Body of pancreas (tissue), 4 donors: ENCODE data around the gene C2CD4C. TPM values are rescaled to one million over a fixed set of nuclear protein-coding genes. Genes with fewer than 3 reads are reported as not detected.
"Not testable (repeated sequence)": the region's sequence is repeated elsewhere in the genome, so short reads cannot be mapped to it uniquely, and the experiment has no call there.

Experiments
- ATAC-seq: fragments of 150-250 bp; one replicate; pipeline ENCODE4 v1.9.1; 2016
- DNase-seq, 4 donors: peaks; one replicate each; pipeline ENCODE4 v3.0.0-alpha.2; 2019
- H3K27ac ChIP-seq, 4 donors: fragments of 200-600 bp; sonication (generic); 1 replicate in 3 of 4; 2 replicates in 1 of 4; pipeline versions ENCODE4 v1.5.1 to v1.6.1; 2016 to 2019; ENCODE audit warnings: mild to moderate bottlenecking in 1 of 4, mixed read lengths in 1 of 4, moderate library complexity in 1 of 4
- H3K27me3 ChIP-seq, 2 donors: fragments of 200-600 bp; sonication (generic); one replicate each; pipeline ENCODE4 v1.6.0; 2016; ENCODE audit warnings: mild to moderate bottlenecking in 1 of 2
- H3K36me3 ChIP-seq, 2 donors: fragments of 200-600 bp; sonication (generic); replicated peaks in 1 of 2; 2 replicates each; pipeline ENCODE4 v1.5.1; 2016; ENCODE audit warnings: low read depth in 2 of 2; ENCODE audit not compliant: insufficient read depth in 1 of 2
- H3K4me1 ChIP-seq: fragments of 200-600 bp; sonication (generic); one replicate; pipeline ENCODE4 v1.6.0; 2016
- H3K4me3 ChIP-seq, 2 donors: fragments of 200-600 bp; sonication (generic); 1 replicate in 1 of 2; 2 replicates in 1 of 2; pipeline ENCODE4 v1.5.1; 2016 to 2019
- H3K9me3 ChIP-seq, 3 donors: fragments of 200-600 bp; sonication (generic); 1 replicate in 2 of 3; 2 replicates in 1 of 3; pipeline ENCODE4 v1.5.1; 2016
- POLR2A ChIP-seq, 3 donors: fragments of 450-650 bp; IDR thresholded peaks; one replicate each; pipeline ENCODE4 v1.6.1; 2016; ENCODE audit warnings: antibody characterized with exemption in 3 of 3, mild to moderate bottlenecking in 2 of 3
- WGBS, 2 donors: methylation state at CpG; one replicate each; pipeline ENCODE4 v1.1.5; 2017; 5-methylcytosine and 5-hydroxymethylcytosine counted together
- intact Hi-C: fragments of 100-400 bp; cut with DNase I; formaldehyde crosslinking; loops from one replicate; pipeline ENCODE4 v1.15.1; 2023
- total RNA-seq, 2 donors: library from RNA; depleted of rRNA; stranded (reverse); fragments of >200 nt; gene quantifications; one replicate each; pipeline ENCODE4 v1.1.0, GENCODE V29; 2016
- TF ChIP-seq, protein P1 (sequence below), 7 experiments: fragments of 450-650 bp in 4 of 7; fragments of 200-600 bp in 3 of 7; sonication (generic) in 3 of 7; IDR thresholded peaks; one replicate each; pipeline ENCODE4 v1.5.1; 2016 to 2019; ENCODE audit warnings: antibody characterized with exemption in 7 of 7

The C2CD4C gene
- total RNA-seq, 2 donors from 2014 or later = 0.33 to 1.8 TPM

DNA sequence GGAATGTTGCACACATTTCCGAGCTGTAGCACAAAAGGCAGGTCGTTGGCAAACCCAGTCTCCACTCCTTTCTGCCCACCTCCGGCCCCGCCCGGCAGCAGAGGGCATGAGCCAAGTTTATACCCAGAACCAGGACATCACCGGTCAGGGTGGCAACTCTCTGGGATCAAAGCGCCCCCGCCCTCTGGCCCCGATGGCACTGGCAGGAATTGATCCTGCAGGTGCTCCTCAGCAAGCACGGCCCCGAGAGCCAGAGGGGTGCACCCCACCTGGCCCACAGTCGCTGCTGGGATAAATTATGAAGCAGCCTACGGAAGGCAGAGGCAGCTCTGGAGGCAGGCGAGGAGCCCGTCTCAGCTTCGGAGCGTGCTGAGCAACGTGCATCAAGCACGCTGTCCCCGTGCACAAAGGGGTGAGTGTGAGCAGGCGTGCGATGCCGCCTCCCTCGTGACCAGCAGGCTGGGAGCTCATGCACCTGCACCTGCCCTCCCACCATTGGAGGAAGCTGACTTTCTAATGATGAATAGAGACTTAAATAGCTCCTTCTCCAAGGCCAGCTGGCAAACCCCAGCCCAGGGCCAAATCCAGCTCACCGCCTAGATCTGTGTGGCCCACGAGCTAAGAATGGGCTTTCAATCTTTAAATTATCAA is 26.2 kb upstream of the C2CD4C start:
- ATAC-seq (no peak), DNase-seq (no peak)
- no peak overlapping the region for H3K4me3 ChIP-seq
- TF ChIP-seq, protein P1, sequence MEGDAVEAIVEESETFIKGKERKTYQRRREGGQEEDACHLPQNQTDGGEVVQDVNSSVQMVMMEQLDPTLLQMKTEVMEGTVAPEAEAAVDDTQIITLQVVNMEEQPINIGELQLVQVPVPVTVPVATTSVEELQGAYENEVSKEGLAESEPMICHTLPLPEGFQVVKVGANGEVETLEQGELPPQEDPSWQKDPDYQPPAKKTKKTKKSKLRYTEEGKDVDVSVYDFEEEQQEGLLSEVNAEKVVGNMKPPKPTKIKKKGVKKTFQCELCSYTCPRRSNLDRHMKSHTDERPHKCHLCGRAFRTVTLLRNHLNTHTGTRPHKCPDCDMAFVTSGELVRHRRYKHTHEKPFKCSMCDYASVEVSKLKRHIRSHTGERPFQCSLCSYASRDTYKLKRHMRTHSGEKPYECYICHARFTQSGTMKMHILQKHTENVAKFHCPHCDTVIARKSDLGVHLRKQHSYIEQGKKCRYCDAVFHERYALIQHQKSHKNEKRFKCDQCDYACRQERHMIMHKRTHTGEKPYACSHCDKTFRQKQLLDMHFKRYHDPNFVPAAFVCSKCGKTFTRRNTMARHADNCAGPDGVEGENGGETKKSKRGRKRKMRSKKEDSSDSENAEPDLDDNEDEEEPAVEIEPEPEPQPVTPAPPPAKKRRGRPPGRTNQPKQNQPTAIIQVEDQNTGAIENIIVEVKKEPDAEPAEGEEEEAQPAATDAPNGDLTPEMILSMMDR (IDR thresholded peaks at IDR 0.05) = no peak
- no peak for TF ChIP-seq POLR2A (IDR thresholded peaks at IDR 0.05)
- no peak overlapping the region for H3K27ac ChIP-seq
- H3K36me3 ChIP-seq = peaks cover 6 to 7% of the 10 kb centered on the region in 2 donors
- H3K4me1 ChIP-seq = no peaks in the 10 kb centered on the region
- 90 to 97% methylated on average over 7 to 26 of the region's 26 CpGs for WGBS, 2 donors
- H3K9me3 ChIP-seq = no peaks in the 10 kb centered on the region
- intact Hi-C loops = no loop called here
- no peaks in the 10 kb centered on the region for H3K27me3 ChIP-seq

DNA sequence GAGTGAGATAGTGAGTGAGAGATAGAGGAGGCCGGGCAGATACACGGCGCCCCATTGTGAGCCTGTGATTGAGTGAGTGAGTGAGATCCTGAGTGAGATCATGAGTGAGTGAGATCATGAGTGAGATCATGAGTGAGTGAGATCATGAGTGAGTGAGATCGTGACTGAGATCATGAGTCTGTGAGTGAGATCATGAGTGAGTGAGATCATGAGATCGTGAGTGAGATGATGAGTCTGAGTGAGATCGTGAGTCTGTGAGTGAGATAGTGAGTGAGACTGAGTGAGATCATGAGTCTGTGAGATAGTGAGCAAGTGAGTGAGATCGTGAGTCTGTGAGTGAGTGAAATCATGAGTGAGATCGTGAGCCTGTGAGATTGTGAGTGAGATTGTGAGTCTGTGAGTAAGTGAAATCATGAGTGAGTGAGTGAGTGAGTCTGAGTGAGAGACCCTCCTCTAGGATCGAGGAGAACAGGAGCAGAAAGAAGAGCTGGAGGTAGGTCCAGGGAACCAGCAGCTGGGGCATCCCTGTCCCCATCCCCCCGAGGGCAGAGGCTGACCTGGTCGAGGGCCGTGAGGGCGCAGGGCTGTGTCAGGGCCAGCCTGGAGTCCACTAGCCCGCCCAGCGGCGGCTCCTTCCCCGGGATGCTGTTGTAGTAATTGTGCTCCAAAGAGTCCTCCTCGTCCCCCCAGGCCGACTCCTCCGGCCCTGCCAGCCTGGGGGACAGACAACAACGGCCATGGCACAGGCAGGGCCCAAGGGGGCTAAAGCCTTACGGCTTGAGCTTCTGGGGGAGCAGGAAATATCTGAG is 25.4 kb upstream of the C2CD4C start:
- peaks cover 7 to 8% of the 10 kb centered on the region in 2 donors for H3K36me3 ChIP-seq
- intact Hi-C loops = no loop called here
- H3K27me3 ChIP-seq = no peaks in the 10 kb centered on the region
- no peaks in the 10 kb centered on the region for H3K9me3 ChIP-seq
- ATAC-seq (no peak), DNase-seq (no peak)
- WGBS, 2 donors = 90 to 92% methylated on average over 18 to 22 of the region's 22 CpGs
- H3K4me3 ChIP-seq = no peak overlapping the region
- H3K4me1 ChIP-seq = no peaks in the 10 kb centered on the region
- H3K27ac ChIP-seq = no peak overlapping the region
- TF ChIP-seq, protein P1 (IDR thresholded peaks at IDR 0.05) = no peak
- TF ChIP-seq POLR2A (IDR thresholded peaks at IDR 0.05) = no peak

DNA sequence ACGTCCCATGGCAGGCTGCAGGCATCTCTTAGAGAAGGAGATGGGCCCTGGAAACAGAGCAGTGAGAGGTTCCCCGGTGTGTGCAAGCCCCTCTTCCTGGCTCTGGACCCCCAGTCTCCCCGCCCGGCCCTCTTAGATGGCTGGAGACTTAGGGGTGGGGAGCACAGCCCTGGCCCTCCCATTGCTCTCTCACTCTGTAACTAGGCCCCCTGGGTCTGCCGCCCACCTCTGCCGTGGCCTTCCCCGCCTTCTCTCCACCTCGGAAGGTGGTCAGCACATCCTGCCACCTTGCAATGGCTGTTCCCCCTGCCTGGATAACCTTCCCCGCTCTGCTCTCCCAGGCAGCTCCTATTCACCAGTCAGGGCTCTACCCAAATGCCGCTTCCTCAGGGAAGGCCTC is 21.8 kb upstream of the C2CD4C start:
- no peak for DNase-seq
- 96 to 97% methylated on average over 9 to 10 of the region's 10 CpGs for WGBS, 2 donors

DNA sequence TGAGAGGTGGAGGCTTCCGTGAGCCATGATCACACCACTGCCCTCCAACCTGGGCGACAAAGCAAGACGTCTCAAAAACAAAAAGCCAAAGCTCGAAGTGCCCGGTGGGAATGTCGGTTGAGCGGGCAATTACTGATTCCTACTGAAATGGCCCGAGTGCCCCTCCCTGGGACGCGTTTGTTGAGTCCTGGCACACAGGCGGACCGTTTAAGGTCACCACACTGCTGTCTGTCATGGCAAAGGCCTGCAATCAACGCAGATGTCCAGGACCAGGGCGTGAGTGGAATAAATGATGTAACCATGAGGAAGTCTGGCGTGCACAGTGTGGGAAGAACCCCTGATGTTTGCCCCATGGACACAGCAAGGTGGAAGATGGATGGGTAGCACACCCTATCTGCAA is 19.2 kb upstream of the C2CD4C start:
- H3K27ac ChIP-seq = no peak overlapping the region
- H3K4me1 ChIP-seq = no peaks in the 10 kb centered on the region
- intact Hi-C loops = no loop called here
- H3K9me3 ChIP-seq = no peaks in the 10 kb centered on the region
- ATAC-seq (no peak), DNase-seq (no peak)
- H3K4me3 ChIP-seq = no peak overlapping the region
- H3K36me3 ChIP-seq = peaks cover 4 to 5% of the 10 kb centered on the region in 2 donors
- 84 to 86% methylated on average over 15 of the region's 15 CpGs for WGBS, 2 donors
- no peaks in the 10 kb centered on the region for H3K27me3 ChIP-seq
- TF ChIP-seq, protein P1 (IDR thresholded peaks at IDR 0.05) = no peak
- no peak for TF ChIP-seq POLR2A (IDR thresholded peaks at IDR 0.05)

More for the DNA sequence above, 21.8 kb upstream of the C2CD4C start:
- TF ChIP-seq, protein P1 (IDR thresholded peaks at IDR 0.05) = no peak
- no peak for TF ChIP-seq POLR2A (IDR thresholded peaks at IDR 0.05)
- Histone ChIP-seq H3K36me3 (peaks cover 7 to 8% of the 10 kb centered on the region in 2 donors), H3K4me3 (no peak overlapping the region), H3K4me1 (no peaks in the 10 kb centered on the region), H3K9me3 (no peaks in the 10 kb centered on the region), H3K27me3 (no peaks in the 10 kb centered on the region), H3K27ac (no peak overlapping the region)
- no peak for ATAC-seq
- intact Hi-C loops = no loop called here

DNA sequence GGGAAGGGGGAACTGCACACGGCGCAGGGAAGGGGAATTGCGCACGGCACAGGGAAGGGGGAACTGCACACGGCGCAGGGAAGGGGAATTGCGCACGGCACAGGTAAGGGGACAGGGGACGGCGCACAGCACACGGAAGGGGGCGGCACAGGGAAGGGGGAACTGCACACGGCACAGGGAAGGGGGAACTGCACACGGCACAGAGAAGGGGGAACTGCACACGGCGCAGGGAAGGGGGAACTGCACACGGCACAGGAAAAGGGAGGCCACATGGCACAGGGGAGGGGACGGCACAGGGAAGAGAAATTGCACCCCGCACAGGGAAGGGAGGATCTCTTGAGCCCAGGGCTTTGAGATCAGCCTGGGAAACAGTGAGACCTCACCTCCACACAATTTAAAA is 18.7 kb upstream of the C2CD4C start:
- H3K9me3 ChIP-seq, ATAC-seq, H3K36me3 ChIP-seq, H3K4me1 ChIP-seq, DNase-seq, H3K27me3 ChIP-seq, intact Hi-C loops, H3K4me3 ChIP-seq, H3K27ac ChIP-seq: not testable (repeated sequence)
- WGBS, 2 donors = 67 to 89% methylated on average over 14 to 19 of the region's 19 CpGs
